ENCODE data around the gene BLMH.

GRCh38 chr17:30251931-30252330 is 39.8 kb downstream of the BLMH start:
- TF ChIP-seq CTCF (IDR thresholded peaks at IDR 0.05) (no peak), EP300 (IDR thresholded peaks at IDR 0.05) (no peak), POLR2A (IDR thresholded peaks at IDR 0.05; ENCODE audit: low read depth) (no peak)

Measured in esophagus muscularis mucosa (tissue), 4 donors.